Osteoblast (primary cell): ENCODE data around the gene KRTAP10-4. TPM values are rescaled to one million over a fixed set of nuclear protein-coding genes. Genes with fewer than 3 reads are reported as not detected.

Source experiments
- DNase-seq: peaks from one replicate; pipeline ENCODE4 v3.0.0; 2011; ENCODE audit warnings: low spot score, mixed read lengths; ENCODE audit not compliant: insufficient read length; ENCODE audit errors: missing footprints
- H2AFZ ChIP-seq: 2 replicates; pipeline ENCODE4 v1.6.0; 2011; ENCODE audit warnings: mild to moderate bottlenecking, low read length
- H3K27ac ChIP-seq: 2 replicates; pipeline ENCODE4 v1.5.1; 2011; ENCODE audit warnings: mild to moderate bottlenecking, low read depth, low read length, moderate library complexity
- H3K27me3 ChIP-seq: 2 replicates; pipeline ENCODE4 v1.6.0; 2012; ENCODE audit warnings: mild to moderate bottlenecking, control low read depth, inconsistent platforms, low read length, moderate library complexity; ENCODE audit not compliant: insufficient read depth
- H3K36me3 ChIP-seq: 2 replicates; pipeline ENCODE4 v1.5.1; 2011; ENCODE audit warnings: mild to moderate bottlenecking, low read length, control low read depth, moderate library complexity; ENCODE audit not compliant: insufficient read depth
- H3K4me1 ChIP-seq: 2 replicates; pipeline ENCODE4 v1.5.1; 2011; ENCODE audit warnings: mild to moderate bottlenecking, low read length, control low read depth, moderate library complexity; ENCODE audit not compliant: insufficient read depth
- H3K4me2 ChIP-seq: 2 replicates; pipeline ENCODE4 v1.6.0; 2011; ENCODE audit warnings: mild to moderate bottlenecking, low read length; ENCODE audit not compliant: insufficient read depth
- H3K4me3 ChIP-seq: fragments of 200-600 bp; sonication (generic); 3 replicates; pipeline ENCODE4 v1.5.1; 2012; ENCODE audit warnings: mild to moderate bottlenecking, low read length, inconsistent platforms; ENCODE audit not compliant: insufficient read depth
- H3K79me2 ChIP-seq: 2 replicates; pipeline ENCODE4 v1.6.0; 2012; ENCODE audit warnings: mild to moderate bottlenecking, low read length, control low read depth, inconsistent platforms; ENCODE audit not compliant: insufficient read depth
- H3K9me3 ChIP-seq: 2 replicates; pipeline ENCODE4 v1.5.1; 2011; ENCODE audit warnings: low read depth, low read length, control low read depth
- H4K20me1 ChIP-seq: 2 replicates; pipeline ENCODE4 v1.6.0; 2012; ENCODE audit warnings: mild to moderate bottlenecking, low read length, control low read depth; ENCODE audit not compliant: insufficient read depth
- CTCF ChIP-seq: IDR thresholded peaks from 2 replicates; pipeline ENCODE4 v1.5.1; 2011; ENCODE audit warnings: mild to moderate bottlenecking, low read depth, low read length, moderate library complexity; ENCODE audit errors: extremely low read depth
- total RNA-seq: library from RNA; depleted of rRNA; stranded (reverse); fragments of >200 nt; gene quantifications from 2 replicates; pipeline ENCODE4 v1.2.3, GENCODE V29; 2012

KRTAP10-4 gene
- total RNA-seq, 1 donor = not detected

GRCh38 chr21:44568667-44569556 lies 4.6 kb upstream of the KRTAP10-4 start:
- Histone ChIP-seq H3K4me1 (no peaks in the 10 kb centered on the region), H3K27me3 (peaks cover 14% of the 10 kb centered on the region), H3K4me3 (no peak overlapping the region), H2AFZ (no peak overlapping the region), H3K27ac (no peak overlapping the region), H3K79me2 (no peaks in the 10 kb centered on the region), H3K9me3 (peaks cover 3% of the 10 kb centered on the region), H3K4me2 (no peak overlapping the region), H4K20me1 (no peaks in the 10 kb centered on the region), H3K36me3 (no peaks in the 10 kb centered on the region)
- no peak for DNase-seq
- no peak for TF ChIP-seq CTCF

GRCh38 chr21:44569861-44570517 lies 3.5 kb upstream of the KRTAP10-4 start:
- Histone ChIP-seq H3K79me2 (no peaks in the 10 kb centered on the region), H2AFZ (no peak overlapping the region), H3K9me3 (peaks cover 3% of the 10 kb centered on the region), H3K27ac (no peak overlapping the region), H3K4me1 (no peaks in the 10 kb centered on the region), H3K27me3 (peaks cover 14% of the 10 kb centered on the region), H3K36me3 (no peaks in the 10 kb centered on the region), H4K20me1 (no peaks in the 10 kb centered on the region), H3K4me2 (no peak overlapping the region), H3K4me3 (no peak overlapping the region)
- no peak for TF ChIP-seq CTCF
- DNase-seq = no peak

GRCh38 chr21:44571296-44571695 lies 2.2 kb upstream of the KRTAP10-4 start:
- no peak for DNase-seq
- peaks cover 3% of the 10 kb centered on the region for H3K9me3 ChIP-seq
- TF ChIP-seq CTCF = no peak
- H3K27me3 ChIP-seq = peaks cover 14% of the 10 kb centered on the region
- H4K20me1 ChIP-seq = no peaks in the 10 kb centered on the region
- no peak overlapping the region for H3K4me3 ChIP-seq
- H3K4me2 ChIP-seq = no peak overlapping the region
- H3K4me1 ChIP-seq = no peaks in the 10 kb centered on the region
- no peak overlapping the region for H2AFZ ChIP-seq
- H3K79me2 ChIP-seq = no peaks in the 10 kb centered on the region
- H3K27ac ChIP-seq = no peak overlapping the region
- H3K36me3 ChIP-seq = no peaks in the 10 kb centered on the region
